ENCODE results near the gene FCHSD2. TPM values are rescaled to one million over a fixed set of nuclear protein-coding genes. Genes with fewer than 3 reads are reported as not detected.

FCHSD2 gene
- total and polyA plus RNA-seq, 9 donors: 18.6 to 68.5 (median 53.8) TPM

DNA sequence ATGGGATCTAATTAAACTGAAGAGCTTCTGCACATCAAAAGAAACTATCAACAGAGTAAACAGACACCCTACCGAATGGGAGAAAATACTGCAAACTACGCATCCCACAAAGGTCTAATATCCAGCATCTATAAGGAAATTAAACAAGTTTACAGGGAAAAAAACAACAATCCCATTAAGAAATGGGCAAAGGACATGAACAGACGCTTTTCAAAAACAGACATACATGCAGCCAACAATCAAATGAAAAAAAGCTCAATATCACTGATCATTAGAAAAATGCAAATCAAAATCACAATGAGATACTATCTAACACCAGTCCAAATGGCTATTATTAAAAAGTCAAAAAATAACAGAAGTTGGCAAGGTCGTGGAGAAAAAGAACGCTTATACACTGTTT, 117.5 kb downstream of the FCHSD2 start:
- DNase-seq: no peak
- TF ChIP-seq EP300 (IDR thresholded peaks at IDR 0.05) (no peak), POLR2A (IDR thresholded peaks at IDR 0.05) (no peak)
- TF ChIP-seq, protein P1, sequence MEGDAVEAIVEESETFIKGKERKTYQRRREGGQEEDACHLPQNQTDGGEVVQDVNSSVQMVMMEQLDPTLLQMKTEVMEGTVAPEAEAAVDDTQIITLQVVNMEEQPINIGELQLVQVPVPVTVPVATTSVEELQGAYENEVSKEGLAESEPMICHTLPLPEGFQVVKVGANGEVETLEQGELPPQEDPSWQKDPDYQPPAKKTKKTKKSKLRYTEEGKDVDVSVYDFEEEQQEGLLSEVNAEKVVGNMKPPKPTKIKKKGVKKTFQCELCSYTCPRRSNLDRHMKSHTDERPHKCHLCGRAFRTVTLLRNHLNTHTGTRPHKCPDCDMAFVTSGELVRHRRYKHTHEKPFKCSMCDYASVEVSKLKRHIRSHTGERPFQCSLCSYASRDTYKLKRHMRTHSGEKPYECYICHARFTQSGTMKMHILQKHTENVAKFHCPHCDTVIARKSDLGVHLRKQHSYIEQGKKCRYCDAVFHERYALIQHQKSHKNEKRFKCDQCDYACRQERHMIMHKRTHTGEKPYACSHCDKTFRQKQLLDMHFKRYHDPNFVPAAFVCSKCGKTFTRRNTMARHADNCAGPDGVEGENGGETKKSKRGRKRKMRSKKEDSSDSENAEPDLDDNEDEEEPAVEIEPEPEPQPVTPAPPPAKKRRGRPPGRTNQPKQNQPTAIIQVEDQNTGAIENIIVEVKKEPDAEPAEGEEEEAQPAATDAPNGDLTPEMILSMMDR (IDR thresholded peaks at IDR 0.05): no peak
- 96% methylated on average over 5 of the region's 5 CpGs for WGBS, 3 donors

DNA sequence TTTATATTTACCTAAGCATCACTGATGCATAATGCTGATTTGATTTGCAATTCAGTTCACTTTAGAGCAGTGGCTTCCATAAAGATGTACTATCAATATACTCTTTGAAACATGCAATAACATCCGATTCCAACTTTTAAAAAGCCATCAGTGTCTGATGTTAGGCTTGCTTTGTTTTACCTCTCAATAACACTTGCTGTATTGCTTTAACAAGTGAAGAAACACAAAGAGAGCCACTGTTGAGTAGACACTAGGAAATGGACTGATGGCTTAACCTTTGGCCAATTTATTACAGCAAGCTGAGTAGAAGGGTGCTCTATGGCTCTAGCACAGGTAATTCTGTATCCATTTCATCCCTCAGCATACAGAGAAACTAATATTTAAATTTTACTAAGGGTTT, 122.1 kb downstream of the FCHSD2 start:
- no peak for DNase-seq
- WGBS, 3 donors: 91 to 98% (median 96%) methylated on average over 1 of the region's 1 CpG
- Histone ChIP-seq H3K4me3 (no peak overlapping the region), H3K36me3 (no peaks in the 10 kb centered on the region), H3K27me3 (peaks cover 3% of the 10 kb centered on the region), H3K27ac (no peak overlapping the region), H3K9me3 (peaks cover 0 to 3% of the 10 kb centered on the region in 2 donors), H3K4me1 (ENCODE audit: insufficient read depth) (peaks cover 1% of the 10 kb centered on the region)
- intact Hi-C loops (cut with DNase I): no loop called here
- TF ChIP-seq EP300 (IDR thresholded peaks at IDR 0.05) (no peak), POLR2A (IDR thresholded peaks at IDR 0.05) (no peak)
- TF ChIP-seq, protein P1 (IDR thresholded peaks at IDR 0.05): no peak

More for the DNA sequence above, 117.5 kb downstream of the FCHSD2 start:
- Histone ChIP-seq H3K9me3 (peaks cover 0 to 3% of the 10 kb centered on the region in 2 donors), H3K27me3 (no peaks in the 10 kb centered on the region), H3K36me3 (no peaks in the 10 kb centered on the region), H3K27ac (no peak overlapping the region), H3K4me3 (no peak overlapping the region), H3K4me1 (ENCODE audit: insufficient read depth) (no peaks in the 10 kb centered on the region)
- intact Hi-C loops (cut with DNase I): no loop called here

DNA sequence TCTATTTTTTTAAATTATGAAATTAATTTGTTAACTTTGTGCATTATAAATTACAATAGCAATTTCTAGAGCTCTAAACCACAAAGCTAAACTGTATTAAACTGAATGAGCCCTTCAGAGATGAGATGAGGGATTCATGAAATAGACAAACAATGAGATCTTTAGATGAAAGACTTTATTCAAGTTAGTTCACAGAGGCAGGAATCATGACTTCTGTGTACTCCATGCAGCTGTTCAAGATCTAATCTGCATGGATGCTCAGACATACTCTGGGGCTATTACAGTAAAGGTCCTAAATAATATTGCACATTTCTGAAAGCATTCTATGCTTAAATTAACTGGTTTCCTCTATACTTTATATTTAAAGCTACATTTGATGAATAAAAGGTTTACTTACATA, 122.7 kb downstream of the FCHSD2 start:
- TF ChIP-seq POLR2A (IDR thresholded peaks at IDR 0.05) (no peak), EP300 (IDR thresholded peaks at IDR 0.05) (no peak)
- TF ChIP-seq, protein P1 (IDR thresholded peaks at IDR 0.05): no peak
- peaks cover 1% of the 10 kb centered on the region for H3K4me1 ChIP-seq (ENCODE audit: insufficient read depth)

DNA sequence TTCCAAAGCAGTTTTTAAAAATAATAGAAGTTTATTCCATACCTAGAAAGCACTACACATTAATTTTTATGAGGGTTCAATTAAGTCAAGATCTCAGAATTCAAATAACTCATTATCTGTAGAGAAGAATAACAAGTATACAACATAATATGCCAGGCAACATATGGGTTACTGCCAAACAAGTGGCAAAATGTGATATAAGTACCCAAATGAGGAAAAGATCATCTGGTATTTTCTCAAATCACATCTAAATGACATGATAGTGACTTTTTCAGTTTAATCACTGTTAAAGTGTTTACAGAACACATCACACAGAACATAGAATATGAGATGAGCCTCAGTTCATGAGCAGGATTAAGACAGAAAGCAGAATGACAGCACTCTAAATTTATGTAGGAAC, 123.3 kb downstream of the FCHSD2 start:
- TF ChIP-seq, protein P1 (IDR thresholded peaks at IDR 0.05): no peak
- TF ChIP-seq POLR2A (IDR thresholded peaks at IDR 0.05) (no peak), EP300 (IDR thresholded peaks at IDR 0.05) (no peak)

More for the DNA sequence above, 122.7 kb downstream of the FCHSD2 start:
- Histone ChIP-seq H3K36me3 (no peaks in the 10 kb centered on the region), H3K27me3 (peaks cover 3% of the 10 kb centered on the region), H3K4me3 (no peak overlapping the region), H3K27ac (no peak overlapping the region), H3K9me3 (peaks cover 0 to 2% of the 10 kb centered on the region in 2 donors)
- DNase-seq: no peak
- intact Hi-C loops (cut with DNase I): no loop called here

More for the DNA sequence above, 123.3 kb downstream of the FCHSD2 start:
- DNase-seq: no peak
- Histone ChIP-seq H3K27me3 (peaks cover 3% of the 10 kb centered on the region), H3K27ac (no peak overlapping the region), H3K36me3 (no peaks in the 10 kb centered on the region), H3K9me3 (no peaks in the 10 kb centered on the region), H3K4me3 (no peak overlapping the region), H3K4me1 (ENCODE audit: insufficient read depth) (peaks cover 1% of the 10 kb centered on the region)
- intact Hi-C loops (cut with DNase I): no loop called here
